ENCODE data around the gene NACC1.
A peak's percentile ranks its signal among the peaks of the same experiment; 100 is the strongest.
"Not testable (repeated sequence)": the region's sequence is repeated elsewhere in the genome, so short reads cannot be mapped to it uniquely, and the experiment has no call there.

The NACC1 gene

DNA sequence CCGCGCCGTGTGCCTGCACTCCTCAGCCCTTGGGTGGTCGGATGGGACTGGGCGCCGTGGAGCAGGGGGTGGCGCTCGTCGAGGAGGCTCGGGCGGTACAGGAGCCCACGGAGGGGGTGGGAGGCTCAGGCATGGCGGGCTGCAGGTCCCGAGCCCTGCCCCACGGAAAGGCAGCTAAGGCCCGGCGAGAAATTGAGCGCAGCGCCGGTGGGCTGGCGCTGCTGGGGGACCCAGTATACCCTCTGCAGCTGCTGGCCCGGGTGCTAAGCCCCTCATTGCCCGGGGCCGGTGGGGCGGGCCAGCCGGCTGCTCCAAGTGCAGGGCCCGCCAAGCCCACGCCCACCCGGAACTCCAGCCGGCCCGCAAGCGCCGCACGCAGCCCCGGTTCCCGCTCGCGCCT, 68.6 kb downstream of the NACC1 start:
- CTCF ChIA-PET: interaction anchor here (0.6 kb wide), 1 partner anchor 20 kb away, joined by 3 read pairs; no protein-coding TSS in a partner anchor
- DNase-seq (ENCODE audit: low spot score); H3K27ac ChIP-seq; POLR2A ChIA-PET (ENCODE audit: low non-redundant PET): not testable (repeated sequence)

DNA sequence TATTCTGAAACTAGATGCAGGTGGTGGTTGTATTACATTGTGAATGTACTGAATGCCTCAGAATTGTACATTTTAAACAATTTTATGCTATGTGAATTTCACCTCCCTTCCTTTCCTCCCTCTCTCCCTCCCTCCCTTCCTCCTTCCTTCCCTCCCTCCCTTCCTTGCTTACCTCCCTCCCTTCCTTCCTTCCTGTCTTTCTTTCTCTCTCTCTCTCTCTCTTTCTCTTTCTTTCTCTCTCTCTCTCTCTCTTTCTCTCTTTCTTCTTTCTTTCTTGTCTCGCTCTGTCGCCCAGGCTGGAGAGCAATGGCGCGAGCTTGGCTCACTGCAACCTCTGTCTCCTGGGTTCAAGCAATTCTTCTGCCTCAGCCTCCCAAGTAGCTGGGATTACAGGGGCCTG, 69.4 kb downstream of the NACC1 start:
- TF ChIP-seq, protein P1, sequence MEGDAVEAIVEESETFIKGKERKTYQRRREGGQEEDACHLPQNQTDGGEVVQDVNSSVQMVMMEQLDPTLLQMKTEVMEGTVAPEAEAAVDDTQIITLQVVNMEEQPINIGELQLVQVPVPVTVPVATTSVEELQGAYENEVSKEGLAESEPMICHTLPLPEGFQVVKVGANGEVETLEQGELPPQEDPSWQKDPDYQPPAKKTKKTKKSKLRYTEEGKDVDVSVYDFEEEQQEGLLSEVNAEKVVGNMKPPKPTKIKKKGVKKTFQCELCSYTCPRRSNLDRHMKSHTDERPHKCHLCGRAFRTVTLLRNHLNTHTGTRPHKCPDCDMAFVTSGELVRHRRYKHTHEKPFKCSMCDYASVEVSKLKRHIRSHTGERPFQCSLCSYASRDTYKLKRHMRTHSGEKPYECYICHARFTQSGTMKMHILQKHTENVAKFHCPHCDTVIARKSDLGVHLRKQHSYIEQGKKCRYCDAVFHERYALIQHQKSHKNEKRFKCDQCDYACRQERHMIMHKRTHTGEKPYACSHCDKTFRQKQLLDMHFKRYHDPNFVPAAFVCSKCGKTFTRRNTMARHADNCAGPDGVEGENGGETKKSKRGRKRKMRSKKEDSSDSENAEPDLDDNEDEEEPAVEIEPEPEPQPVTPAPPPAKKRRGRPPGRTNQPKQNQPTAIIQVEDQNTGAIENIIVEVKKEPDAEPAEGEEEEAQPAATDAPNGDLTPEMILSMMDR (conservative IDR thresholded peaks at IDR 0.05; ENCODE audit: low read depth): no peak
- POLR2A ChIA-PET (ENCODE audit: low non-redundant PET): no interaction called here
- DNase-seq (ENCODE audit: low spot score): no peak
- CTCF ChIA-PET: no interaction called here
- H3K27ac ChIP-seq: peak overlapping the region; percentile 9; the same call in 1 of the 2 replicates

DNA sequence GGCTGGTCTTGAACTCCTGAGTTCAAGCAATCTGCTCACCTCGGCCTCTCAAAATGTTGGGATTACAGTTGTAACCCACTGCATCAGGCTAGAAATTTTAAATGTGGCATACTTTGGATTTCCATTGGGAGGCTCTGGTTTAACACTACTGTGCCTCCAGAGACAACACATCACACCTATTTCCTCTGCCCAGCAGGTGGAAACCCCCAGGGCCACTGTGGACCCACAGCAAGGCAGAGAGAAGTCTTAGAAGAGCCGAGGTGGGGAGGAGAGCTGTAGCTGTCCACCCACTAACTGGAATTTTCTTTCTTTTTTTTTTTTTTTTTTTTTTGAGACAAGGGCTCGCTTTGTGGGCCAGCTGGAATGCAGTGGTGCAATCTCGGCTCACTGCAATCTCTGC, 71.5 kb downstream of the NACC1 start:
- CTCF ChIA-PET: interaction anchor here (0.7 kb wide), 2 partner anchors 58 to 119 kb away, joined by 3 to 7 read pairs; no protein-coding TSS in a partner anchor
- TF ChIP-seq, protein P1 (conservative IDR thresholded peaks at IDR 0.05; ENCODE audit: low read depth): no peak
- POLR2A ChIA-PET (ENCODE audit: low non-redundant PET): no interaction called here
- peak overlapping the region; percentile 9; the same call in 1 of the 2 replicates for H3K27ac ChIP-seq
- DNase-seq (ENCODE audit: low spot score): no peak

Data from RWPE1 (cell line).